NOMO-1 treated with DMSO at 0.1 percent for 48 hours (cell line): ENCODE results near the gene TMEM200B.
"Not testable (repeated sequence)": the region's sequence is repeated elsewhere in the genome, so short reads cannot be mapped to it uniquely, and the experiment has no call there.

Source experiments
- DNase-seq: peaks from one replicate; lab custom pipeline; 2025; ENCODE audit not compliant: unreplicated experiment; lab: John Stamatoyannopoulos, UW

The TMEM200B gene

DNA sequence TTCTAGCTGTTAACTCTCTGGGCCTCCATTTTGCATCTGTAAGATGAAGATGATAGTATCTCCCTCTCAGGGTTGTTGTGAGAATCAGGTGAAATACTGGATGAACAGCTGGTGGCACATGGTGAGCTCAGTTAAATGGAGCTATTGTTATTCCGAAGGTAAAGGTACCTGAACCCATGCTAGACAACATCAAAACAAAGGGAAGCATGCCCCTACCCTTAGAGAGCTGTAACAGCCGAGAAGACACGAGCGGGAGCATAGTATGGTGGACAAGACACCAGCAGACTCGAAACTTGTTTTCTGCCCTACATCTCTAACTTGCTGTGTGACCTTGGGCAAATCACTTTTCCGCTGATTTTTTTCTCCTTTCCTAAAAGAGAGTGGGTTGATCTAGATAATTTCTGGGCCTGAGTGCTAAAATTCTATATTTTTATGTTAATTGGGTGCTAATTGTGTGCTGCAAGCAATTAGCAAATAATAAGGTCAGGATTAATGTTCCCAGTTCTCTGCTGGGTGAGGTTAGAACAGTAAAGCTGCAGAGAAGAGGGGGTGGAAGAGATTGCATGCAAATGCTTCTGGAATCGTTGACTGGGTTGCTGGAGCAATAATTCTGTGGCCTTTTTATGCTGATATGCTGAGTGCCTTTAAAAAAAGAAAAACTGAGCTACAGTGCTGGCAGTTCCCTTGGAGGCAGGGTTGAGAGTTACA is 10.8 kb downstream of the TMEM200B start:
- DNase-seq: no peak

DNA sequence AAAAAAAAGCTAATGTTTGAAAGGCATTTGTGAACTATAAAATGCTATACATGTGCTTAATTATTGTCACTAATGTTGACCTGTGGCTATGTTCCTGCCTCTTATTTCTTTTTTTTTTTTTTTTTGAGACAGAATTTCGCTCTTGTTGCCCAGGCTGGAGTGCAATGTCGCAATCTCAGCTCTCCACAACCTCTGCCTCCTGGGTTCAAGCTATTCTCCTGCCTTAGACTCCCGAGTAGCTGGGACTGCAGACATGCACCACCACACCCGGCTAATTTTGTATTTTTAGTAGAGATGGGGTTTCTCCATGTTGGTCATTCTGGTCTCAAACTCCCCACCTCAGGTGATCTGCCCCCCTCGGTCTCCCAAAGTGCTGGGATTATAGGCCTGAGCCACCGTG is 15.7 kb downstream of the TMEM200B start:
- not testable (repeated sequence) for DNase-seq

DNA sequence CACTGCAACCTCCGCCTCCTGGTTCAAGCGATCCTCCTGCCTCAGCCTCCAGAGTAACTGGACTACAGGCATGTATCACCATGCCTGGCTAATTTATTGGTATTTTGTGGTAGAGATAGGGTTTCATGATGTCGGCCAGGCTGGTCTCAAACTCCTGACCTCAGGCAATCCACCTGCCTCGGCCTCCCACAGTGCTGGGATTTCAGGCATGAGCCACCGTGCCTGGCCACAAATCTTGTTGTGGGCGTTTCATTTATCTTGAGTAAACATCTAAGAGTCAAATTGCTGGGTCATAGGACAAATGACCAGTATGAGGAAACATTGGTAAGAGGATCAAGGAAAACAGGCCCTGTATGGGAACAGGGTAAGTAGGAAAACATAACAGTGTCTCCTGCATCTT is 17.9 kb downstream of the TMEM200B start:
- no peak for DNase-seq

DNA sequence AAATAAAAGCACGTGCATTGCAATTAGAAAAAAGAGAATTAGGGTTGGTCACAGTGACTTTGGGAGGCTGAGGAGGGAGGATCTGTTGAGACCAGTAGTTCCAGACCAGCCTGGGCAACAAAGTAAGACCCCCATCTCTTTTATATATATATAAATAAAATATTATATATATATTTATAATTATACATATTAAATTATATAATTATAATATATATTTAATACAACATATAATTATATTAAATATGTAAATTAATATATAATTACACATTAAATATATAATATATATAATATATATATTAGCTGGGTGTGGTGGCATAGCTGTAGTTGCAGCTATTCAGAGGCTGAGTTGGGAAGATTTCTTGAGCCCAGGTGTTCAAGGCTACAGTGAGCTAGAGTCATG is 23.2 kb downstream of the TMEM200B start:
- no peak for DNase-seq

DNA sequence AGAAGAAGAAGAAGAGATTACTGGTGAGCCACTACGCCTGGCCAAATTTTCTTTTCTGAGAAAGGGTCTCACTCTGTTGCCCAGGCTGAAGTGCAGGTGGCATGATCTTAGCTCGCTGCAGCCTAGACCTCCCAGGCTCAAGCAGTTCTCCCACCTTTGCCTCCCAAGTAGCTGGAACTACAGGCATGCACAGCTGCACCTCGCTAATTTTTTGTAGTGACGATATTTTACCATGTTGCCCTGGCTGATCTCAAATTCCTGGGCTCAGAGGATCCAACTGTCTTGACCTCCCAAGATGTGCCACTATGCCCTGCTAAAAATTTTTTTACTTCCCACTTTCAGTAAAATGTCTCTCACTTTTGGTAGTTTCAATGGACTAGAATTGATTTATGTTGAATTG is 24.4 kb downstream of the TMEM200B start:
- DNase-seq: no peak

DNA sequence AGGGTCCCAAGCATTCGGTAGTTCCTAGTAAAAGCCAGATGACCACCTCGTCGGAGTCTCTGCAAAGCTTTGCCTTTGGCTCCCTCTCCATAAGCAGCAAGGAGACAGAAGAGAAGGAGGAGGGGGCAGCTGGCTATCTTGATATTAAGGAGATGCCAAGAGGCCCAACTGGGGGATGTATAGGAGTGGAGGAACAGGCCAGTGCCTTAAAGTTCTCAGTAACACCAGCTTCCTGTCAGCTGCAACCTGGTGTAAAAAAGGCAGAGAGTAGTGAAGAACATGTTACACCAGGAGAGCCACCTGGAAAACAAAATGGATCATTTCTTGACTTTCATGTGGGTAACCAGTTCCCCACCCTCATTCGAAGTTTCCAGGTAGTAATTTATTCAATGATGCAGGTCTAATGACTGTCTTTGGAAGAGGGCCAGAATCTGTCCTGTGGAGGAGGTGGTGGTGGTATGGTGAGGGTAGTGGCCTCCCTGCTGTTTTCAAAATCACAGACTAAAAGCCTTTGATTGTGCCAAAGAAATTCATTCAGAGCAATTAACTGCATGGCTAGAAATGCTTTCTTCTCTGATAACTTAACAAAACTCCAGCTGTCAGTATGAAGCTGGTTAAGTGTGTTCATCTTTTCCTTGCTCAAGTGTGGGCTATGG is 27.3 kb downstream of the TMEM200B start:
- DNase-seq: no peak

DNA sequence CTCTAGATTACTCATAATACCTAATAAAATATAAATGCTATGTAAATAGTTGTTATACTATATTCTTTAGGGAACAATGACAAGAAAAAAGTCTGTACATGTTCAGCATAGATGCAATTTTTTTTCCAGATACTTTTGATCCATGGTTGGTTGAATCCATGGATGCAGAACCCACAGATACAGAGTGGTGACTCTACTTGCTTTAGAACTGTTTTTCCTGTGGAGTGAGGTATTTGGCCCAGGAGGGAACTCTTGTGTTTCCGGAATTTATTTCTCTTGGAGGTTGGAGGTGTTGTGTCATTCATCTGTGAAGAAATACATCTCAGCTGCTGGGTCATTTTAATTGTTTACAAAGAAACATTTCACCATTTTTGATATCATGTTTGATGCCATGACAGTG is 28.7 kb downstream of the TMEM200B start:
- DNase-seq: no peak

DNA sequence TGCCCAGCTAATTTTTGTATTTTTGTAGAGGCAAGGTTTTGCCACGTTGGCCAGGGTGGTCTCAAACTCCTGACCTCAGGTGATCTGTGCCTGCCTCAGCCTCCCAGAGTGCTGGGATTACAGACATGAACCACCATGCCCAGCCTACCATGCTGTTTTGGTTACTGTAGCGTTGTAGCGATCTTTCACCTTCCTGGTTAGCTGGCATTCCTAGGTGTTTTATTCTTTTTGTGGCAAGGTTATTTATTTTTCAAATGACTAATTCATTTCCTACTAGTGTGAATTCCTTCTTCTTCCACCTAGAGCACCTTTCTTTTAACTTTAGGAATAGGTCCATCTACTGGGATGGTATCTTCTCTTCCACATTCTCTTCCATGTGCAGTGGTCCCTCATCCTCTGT is 29.3 kb downstream of the TMEM200B start:
- DNase-seq: no peak

DNA sequence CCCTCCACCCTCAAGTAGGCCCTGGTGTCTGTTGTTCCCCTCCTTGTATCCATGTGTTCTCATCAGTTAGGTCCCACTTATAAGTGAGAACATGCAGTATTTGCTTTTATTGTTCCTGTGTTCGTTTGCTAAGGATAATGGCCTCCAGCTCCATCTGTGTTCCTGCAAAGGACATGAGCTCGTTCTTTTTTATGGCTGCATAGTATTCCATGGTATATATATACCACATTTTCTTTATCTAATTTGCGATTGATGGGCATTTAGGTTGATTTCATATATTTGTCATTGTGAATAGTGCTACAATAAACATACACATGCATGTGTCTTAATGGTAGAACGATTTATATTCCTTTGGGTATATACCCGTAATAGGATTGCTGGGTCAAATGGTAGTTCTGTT is 31.0 kb downstream of the TMEM200B start:
- not testable (repeated sequence) for DNase-seq

DNA sequence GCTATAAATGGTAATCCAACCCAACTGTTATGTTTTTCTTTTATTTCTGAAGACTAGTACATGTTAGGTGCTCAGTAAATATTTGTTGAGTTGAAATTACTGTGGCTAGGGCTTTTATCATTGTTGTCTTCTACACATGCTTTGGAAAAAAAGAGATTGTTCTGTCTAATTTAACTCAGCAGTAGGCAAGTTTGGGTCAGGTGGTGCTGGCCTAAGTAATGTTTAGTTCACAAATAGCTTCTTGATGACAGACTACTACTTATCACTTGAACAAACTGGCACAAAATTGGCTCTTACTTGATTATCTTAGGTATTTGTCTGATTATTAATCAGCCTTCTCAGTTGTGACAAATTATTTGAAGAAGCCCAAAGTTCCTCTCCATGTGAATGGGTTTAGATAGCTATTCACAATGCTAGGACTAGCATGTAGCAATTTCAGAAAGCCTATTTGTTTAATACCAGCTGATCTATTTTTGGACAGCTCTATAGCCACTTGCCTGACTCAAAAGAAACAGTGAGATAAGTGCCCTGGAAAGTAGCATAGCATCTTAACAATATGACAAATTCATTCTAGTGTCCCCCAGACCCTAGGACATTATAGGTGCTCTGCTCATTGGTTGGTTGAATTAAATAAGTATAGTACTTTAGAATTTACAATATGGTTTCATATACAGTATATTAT is 32.6 kb downstream of the TMEM200B start:
- DNase-seq: no peak

DNA sequence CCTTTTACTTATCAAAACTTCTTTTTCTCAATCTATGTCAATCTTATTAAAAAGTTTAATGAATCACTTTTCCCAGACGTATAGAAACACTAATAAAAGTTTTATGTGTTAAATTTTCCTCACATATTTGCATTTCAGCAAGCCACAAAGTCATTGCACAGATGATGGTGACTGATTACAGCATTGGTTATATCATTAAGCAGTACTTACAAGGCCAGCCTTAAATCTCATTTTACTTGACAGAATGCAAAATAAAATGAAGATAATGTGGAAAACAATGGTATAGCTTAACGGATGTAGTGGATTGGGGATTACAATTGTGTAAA is 39.5 kb downstream of the TMEM200B start:
- no peak for DNase-seq

DNA sequence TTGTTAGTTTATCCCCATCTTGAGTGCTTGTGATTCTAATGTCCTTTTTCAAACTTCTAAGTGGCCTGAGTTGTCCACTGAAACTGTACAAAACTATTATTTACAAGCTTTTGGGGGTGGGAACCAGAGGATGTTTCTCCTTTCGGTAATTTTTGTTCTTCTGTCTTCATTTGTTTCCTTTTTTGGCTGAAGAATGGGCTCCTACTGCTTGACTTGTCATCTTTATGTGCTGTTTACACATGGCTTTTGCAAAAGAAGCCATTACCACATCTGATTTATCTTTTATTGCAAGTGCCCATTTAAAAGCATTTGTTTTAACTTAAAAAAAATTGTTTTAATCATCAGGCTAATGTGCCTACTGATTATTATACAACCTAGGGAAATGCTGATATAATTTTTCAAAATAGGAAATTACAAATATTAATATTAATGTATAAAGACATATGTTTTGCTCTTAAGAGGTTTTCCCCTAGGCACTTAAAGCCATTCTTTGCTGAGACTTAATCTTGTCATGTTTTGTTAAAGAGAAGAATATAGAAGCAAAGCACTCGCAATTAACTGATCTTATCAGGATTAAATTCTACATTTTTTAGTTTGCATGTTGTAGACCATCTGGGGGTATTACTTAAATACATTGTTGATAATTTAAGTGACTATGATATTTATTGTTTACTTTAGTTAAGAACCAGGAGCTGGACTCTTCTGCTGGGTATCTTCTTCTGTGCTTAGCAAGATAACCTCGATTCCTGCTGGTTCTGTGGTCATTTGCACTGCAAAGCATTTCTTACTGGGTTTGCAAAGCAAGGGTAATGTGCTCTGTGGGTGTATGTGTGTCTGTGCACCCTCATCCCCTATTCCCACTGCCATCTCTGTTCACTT is 40.1 kb downstream of the TMEM200B start:
- DNase-seq: no peak

DNA sequence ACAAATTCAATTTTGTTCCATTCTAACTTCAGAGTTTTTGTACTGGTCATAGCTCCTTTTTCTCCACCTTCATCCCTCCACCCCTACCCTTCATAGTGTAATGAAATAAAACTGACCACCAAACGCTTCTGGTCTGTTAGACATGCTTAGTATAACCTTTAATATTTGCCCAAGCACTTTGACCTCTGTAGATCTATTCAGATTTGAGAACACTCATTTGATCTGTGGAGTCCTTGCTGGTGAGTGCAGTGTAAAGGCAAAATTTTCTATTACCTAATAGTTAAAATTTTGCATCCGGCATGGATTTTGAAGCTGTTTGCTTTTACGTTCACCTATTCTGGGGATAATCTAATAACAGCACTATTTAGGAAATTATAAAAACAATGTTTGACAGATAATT is 41.2 kb downstream of the TMEM200B start:
- DNase-seq: no peak

DNA sequence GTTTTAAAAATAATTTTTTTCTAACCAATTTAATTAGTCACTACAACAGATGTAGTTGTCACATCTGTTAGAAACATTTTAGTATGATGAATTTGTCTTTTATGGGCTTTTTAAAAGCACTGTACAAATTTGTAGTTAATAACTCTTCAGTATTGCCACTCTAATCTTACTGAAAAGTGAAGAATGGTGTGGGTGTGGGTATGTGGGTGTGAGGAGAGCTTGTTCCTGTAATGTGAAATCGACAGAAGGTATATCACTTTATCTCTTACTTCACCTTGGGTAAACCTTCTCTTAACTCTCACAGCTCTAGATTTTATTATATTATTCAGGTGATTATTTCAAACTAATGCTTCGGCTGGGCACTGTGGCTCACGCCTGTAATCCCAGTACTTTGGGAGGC is 42.5 kb downstream of the TMEM200B start:
- no peak for DNase-seq

DNA sequence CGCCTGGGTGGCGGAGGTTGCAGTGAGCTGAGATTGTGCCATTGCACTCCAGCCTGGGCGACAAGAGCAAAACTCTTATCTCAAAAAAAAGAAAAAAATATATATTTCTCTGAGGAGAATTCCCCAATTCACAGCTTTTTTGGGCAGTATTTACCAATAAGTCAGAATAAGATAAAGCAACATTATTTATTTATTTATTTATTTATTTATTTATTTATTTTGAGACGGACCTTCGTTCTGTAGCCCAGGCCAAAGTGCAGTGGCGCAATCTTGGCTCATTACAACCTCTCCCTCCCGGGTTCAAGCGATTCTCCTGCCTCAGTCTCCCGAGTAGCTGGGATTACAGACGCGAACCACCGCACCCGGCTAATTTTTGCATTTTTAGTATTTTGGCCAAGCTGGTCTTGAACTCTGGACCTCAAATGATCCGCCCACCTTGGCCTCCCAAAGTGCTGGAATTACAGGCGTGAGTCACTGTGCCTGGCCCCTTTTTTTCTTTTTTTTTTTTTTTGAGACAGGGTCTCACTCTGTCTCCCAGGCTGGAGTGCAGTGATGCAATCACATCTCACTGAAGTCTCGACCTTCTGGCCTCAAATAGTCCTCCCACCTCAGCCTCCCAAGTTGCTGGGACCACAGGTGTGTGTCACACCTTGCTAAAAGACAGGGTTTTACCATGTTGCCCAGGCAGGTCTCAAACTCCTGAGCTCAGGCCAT is 43.6 kb downstream of the TMEM200B start:
- not testable (repeated sequence) for DNase-seq

DNA sequence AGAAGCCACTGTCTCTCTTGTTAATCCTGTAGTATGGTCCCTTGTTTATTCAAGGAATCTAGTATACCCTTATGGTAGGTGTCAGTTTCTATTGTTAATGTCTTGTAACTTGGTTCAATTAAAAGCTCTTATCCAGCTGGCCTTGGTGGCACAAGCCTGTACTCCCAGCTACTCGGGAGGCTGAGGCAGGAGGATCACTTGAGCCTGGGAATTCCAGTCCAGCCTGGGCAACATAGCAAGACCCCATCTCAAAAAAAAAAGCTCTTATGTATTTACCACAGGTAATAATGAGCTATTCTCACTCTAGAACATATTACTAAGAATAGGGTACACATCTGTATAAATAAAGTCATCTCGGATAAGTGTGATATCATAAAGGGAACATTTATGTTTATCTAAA is 46.5 kb downstream of the TMEM200B start:
- no peak for DNase-seq
